Activated CD4-positive, alpha-beta T cell treated with anti-CD3 and anti-CD28 coated beads, Interleukin-2, amount 50 U/mL, for 24 hours (primary cell): ENCODE results near the gene STMN3.

ENCODE experiments used
- DNase-seq, 2 donors: peaks; one replicate each; pipeline ENCODE4 v3.0.0-alpha.2; 2020; ENCODE audit warnings: low read depth in 1 of 2, low spot score in 1 of 2

STMN3 gene

DNA sequence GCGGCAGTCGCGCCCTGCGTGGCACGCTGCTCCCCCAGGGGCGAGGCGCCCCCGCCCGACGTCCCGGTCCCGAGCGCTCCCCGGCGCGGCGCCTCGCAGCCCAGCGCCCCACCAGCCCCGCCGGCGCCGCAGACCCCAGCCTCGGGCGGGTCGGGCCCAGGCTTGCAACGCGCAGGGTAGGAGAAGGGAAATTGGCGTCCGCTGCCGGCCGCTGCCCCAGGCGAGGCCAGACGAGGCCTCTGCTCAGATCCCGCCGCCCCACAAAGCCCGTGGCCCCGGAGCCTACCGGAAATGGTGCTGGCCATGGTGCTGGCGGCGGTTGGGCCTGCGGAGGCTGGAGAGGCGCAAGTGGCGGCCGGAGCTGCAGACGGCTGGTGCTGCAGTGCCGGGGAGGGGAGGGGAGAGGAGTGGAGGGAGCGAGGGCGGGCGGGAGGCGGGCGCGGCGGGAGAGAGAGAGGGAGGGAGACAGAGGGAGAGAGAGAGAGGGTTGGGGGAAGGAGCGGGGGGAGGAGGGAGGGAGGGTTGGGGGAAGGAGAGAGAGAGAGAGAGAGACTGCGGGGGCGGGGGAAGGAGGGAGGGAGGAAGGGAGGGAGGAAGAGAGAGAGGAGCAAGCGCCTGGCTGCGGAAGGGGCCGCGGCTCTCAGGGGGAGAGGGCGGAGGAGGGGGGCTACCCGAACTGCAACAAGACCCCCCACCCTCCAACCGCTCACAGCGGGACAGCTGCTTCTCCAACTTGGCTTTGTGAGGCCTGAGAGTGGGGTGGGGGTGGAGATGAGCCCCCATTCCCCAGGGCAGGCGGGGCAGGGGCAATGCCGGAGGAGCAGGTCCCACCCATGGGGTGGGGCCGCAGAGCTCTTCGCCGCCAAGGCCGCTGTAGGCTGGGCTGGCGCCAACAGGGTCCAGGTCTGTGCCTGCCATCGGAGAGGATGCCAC, at the start of gene STMN3:
Gene STMN3 (minus strand): TSS at position 384 of the 933 bp plus-strand sequence. CDS start 79 bp downstream, at position 305.
- DNase-seq: peak; percentile 30 to 48

DNA sequence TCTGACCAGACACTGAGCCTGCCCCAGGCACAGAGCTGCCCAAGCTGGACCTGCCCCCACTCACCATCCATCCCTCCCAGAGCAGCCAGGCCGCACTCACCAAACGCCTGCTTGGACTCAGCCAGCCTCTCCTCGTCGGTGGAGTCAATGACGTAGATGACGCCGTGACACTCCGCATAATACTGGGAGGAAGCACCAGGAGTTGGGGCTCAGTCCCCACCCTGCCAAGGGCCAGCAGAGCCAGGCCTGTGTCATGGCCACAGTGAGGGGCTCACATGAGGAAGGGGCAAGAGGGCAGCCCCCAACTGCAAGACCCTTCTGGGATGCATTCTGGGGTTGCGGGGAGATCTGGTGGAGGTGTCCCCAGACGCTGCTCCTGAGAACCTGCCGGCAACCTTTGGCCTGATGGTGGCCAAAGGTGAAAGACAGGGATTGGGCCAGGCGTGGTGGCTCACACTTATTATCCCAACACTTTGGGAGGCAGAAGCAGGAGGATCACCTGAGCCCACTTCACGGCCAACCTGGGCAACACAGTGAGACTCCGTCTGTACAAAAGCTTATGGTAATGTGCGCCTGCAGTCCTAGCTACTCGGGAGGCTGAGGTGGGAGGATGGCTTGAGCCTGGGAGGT, 48.9 kb upstream of the STMN3 start:
- no peak for DNase-seq

- DNase-seq: no peak
Observed at GRCh38 chr20:63701329-63702035, 48.3 kb upstream of the STMN3 start.

DNA sequence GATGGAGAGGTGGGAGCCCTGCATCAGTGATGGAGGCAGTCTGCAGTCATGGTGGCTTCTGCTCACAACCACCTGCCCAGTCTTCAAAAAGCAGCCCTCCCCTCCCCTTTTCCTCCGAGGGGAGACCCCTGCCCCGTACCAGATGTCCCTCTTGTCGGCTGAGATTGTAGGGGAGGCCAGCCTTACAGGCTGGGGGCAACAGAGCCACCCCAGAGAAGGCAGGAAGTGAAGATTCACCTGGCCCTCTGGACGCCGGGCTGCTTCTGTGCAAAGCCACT, 47.8 kb upstream of the STMN3 start:
- DNase-seq: no peak

GRCh38 chr20:63700199-63701050, 47.2 kb upstream of the STMN3 start:
- no peak for DNase-seq

- DNase-seq: no peak
Observed at GRCh38 chr20:63699466-63700198, 46.4 kb upstream of the STMN3 start.

- peak in 1 of 2 donors; percentile 36 for DNase-seq
Observed at GRCh38 chr20:63698739-63699465, 45.7 kb upstream of the STMN3 start.

DNA sequence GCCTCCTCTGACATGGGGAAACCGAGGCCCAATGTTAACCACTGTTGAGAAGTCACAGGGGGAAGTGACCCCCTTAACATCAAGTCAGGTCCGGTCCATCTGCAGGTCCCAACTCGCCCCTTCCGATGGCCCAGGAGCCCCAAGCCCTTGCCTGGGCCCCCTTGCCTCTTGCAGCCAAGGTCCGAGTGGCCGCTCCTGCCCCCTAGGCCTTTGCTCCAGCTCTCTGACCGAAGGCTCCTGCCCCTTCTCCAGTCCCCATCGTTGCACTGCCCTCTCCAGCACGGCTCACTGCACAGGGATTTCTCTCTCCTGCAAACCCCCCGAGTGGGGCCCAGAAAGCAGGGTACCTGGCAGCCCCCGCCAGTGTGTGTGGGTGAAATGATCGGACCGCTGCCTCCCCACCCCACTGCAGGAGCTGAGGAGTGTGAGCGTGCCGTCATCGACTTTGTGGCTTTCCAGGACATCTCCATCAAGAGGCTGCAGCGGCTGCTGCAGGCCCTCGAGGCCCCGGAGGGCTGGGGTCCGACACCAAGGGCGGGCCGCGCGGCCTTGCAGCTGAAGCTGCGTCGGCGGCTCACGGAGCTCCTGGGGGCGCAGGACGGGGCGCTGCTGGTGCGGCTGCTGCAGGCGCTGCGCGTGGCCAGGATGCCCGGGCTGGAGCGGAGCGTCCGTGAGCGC, 44.8 kb upstream of the STMN3 start:
- DNase-seq: no peak

DNA sequence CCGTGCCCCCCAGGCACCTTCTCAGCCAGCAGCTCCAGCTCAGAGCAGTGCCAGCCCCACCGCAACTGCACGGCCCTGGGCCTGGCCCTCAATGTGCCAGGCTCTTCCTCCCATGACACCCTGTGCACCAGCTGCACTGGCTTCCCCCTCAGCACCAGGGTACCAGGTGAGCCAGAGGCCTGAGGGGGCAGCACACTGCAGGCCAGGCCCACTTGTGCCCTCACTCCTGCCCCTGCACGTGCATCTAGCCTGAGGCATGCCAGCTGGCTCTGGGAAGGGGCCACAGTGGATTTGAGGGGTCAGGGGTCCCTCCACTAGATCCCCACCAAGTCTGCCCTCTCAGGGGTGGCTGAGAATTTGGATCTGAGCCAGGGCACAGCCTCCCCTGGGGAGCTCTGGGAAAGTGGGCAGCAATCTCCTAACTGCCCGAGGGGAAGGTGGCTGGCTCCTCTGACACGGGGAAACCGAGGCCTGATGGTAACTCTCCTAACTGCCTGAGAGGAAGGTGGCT, 44.2 kb upstream of the STMN3 start:
- no peak for DNase-seq

DNA sequence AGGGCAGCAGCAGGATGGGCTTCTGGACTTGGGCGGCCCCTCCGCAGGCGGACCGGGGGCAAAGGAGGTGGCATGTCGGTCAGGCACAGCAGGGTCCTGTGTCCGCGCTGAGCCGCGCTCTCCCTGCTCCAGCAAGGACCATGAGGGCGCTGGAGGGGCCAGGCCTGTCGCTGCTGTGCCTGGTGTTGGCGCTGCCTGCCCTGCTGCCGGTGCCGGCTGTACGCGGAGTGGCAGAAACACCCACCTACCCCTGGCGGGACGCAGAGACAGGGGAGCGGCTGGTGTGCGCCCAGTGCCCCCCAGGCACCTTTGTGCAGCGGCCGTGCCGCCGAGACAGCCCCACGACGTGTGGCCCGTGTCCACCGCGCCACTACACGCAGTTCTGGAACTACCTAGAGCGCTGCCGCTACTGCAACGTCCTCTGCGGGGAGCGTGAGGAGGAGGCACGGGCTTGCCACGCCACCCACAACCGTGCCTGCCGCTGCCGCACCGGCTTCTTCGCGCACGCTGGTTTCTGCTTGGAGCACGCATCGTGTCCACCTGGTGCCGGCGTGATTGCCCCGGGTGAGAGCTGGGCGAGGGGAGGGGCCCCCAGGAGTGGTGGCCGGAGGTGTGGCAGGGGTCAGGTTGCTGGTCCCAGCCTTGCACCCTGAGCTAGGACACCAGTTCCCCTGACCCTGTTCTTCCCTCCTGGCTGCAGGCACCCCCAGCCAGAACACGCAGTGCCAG, 43.6 kb upstream of the STMN3 start, which contains the start of gene TNFRSF6B:
Gene TNFRSF6B (plus strand): TSS at position 25 of the 729 bp plus-strand sequence. CDS start 116 bp downstream, at position 141.
- DNase-seq: no peak

GRCh38 chr20:63696306-63696627, 43.0 kb upstream of the STMN3 start:
- no peak for DNase-seq

DNA sequence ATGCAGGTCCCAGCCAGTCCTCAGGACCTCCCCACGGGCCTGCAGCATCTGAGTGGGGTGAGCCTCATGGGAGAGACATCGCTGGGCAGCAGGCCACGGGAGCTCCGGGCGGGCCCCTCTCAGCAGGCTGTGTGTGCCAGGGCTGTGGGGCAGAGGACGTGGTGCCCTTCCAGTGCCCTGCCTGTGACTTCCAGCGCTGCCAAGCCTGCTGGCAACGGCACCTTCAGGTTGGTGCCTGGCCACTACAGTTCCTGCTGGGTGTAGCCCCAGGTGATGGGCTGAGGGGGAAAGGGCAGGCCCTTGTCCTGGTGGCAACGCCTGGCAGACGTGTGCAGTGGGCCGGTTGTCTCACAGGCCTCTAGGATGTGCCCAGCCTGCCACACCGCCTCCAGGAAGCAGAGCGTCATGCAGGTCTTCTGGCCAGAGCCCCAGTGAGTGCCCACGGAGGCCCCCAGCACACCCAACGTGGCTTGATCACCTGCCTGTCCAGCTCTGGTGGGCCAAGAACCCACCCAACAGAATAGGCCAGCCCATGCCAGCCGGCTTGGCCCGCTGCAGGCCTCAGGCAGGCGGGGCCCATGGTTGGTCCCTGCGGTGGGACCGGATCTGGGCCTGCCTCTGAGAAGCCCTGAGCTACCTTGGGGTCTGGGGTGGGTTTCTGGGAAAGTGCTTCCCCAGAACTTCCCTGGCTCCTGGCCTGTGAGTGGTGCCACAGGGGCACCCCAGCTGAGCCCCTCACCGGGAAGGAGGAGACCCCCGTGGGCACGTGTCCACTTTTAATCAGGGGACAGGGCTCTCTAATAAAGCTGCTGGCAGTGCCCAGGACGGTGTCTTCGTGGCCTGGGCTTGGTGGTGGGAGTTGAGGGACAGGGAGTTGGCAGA, 42.4 kb upstream of the STMN3 start:
- no peak for DNase-seq

GRCh38 chr20:63694584-63695423, 41.6 kb upstream of the STMN3 start:
- no peak for DNase-seq

DNA sequence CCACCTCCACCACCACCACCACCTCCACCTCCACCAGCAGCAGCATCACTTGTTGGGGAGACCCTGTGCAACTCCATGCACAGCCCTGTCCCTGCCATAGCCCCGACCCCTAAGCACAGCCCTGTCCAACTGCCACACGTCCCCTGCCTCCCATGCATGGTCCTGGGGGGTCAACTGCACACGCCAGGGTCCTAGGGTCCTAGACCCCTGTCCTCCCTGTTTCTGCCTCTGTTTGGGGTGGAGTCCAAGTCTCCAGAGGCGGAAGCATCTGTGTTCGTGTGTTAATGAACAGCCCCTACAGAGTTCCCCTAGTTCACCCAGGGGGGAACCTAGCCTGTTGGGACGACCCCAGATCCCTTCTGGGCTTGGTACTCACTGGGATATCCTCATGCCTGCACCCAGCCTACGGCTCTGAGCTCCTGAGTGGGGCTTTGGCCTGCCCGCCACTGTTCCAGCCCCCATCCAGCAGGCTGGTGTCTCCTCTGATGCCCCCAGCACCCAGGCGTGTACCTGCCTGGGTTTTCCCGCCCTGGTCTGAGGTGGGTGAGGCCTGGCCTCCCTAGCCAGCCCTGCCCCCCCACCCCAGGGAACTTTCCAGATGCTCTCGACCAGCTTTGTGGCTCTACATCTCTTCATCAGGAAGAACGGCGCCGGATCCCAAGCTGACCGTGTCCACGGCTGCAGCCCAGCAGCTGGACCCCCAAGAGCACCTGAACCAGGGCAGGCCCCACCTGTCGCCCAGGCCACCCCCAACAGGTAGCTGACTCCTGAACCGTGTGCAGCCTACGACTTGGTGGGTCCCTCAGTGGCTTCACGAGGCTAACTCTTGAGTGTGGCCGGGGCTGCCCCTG, 40.7 kb upstream of the STMN3 start:
- DNase-seq: no peak

GRCh38 chr20:63693083-63693732, 40.0 kb upstream of the STMN3 start:
- no peak for DNase-seq
